ENCODE measurements around the gene VDR.

DNA sequence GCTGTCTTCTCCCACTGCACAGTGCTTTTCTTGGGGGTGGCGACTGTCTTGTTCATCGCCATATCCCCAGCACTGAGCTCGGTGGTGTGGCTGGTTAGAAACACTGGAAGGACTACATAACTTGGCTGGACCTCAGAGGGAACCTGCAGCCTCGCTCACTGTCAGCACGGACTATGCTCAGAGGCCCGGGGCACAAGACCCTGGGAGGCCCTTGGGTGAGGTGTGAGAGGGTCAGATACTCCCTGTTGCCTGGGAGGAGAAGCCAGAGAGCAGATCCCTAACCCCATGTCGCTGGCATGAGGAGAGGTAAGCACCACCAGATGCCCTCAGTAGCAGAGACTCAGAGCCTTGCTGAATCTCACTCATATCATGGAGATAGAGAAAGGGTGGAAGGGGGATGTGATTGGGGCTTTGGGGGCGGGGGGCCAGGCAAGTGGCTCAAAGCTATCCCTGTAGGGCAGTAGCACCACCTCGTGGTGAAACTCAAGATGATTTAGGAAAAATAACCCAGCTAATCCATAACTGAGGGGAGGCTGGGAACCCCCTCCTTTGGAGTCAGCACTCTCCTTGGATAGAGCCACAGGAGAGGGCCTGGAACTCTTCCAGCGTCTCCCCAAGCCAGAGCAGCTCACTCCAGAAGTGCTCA, 66.4 kb downstream of the VDR start:
- TF ChIP-seq, protein P1, sequence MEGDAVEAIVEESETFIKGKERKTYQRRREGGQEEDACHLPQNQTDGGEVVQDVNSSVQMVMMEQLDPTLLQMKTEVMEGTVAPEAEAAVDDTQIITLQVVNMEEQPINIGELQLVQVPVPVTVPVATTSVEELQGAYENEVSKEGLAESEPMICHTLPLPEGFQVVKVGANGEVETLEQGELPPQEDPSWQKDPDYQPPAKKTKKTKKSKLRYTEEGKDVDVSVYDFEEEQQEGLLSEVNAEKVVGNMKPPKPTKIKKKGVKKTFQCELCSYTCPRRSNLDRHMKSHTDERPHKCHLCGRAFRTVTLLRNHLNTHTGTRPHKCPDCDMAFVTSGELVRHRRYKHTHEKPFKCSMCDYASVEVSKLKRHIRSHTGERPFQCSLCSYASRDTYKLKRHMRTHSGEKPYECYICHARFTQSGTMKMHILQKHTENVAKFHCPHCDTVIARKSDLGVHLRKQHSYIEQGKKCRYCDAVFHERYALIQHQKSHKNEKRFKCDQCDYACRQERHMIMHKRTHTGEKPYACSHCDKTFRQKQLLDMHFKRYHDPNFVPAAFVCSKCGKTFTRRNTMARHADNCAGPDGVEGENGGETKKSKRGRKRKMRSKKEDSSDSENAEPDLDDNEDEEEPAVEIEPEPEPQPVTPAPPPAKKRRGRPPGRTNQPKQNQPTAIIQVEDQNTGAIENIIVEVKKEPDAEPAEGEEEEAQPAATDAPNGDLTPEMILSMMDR (IDR thresholded peaks at IDR 0.05; ENCODE audit: low read depth, low read length, poor library complexity, severe bottlenecking), result peak; percentile 38
- TF ChIP-seq EZH2phosphoT487 (IDR thresholded peaks at IDR 0.05; ENCODE audit: borderline replicate concordance, low read length), result no peak
